HG02588 (cell line): ENCODE data around the gene SFTPB.
"Not testable (repeated sequence)": the region's sequence is repeated elsewhere in the genome, so short reads cannot be mapped to it uniquely, and the experiment has no call there.

ENCODE experiments used
- ATAC-seq: cut with Tn5 transposase; IDR thresholded peaks from one replicate; pipeline ENCODE4 v1.9.1; 2021; ENCODE audit warnings: mild to moderate bottlenecking, moderate library complexity; ENCODE audit not compliant: unreplicated experiment

The SFTPB gene

GRCh38 chr2:85614757-85615156 is 53.2 kb downstream of the SFTPB start:
- ATAC-seq, result not testable (repeated sequence)

- ATAC-seq, result no peak
Measured at GRCh38 chr2:85613717-85614515, 54.1 kb downstream of the SFTPB start.

GRCh38 chr2:85611705-85612587 is 56.1 kb downstream of the SFTPB start, which contains the start of gene C2orf68:
C2orf68 (minus strand) TSS chr2:85612066; CDS start chr2:85611984, 82 bp downstream.
- peak; percentile 75 for ATAC-seq

GRCh38 chr2:85611217-85611704 is 56.7 kb downstream of the SFTPB start:
- ATAC-seq, result no peak
